ENCODE results near the gene ATP1A1. TPM values are rescaled to one million over a fixed set of nuclear protein-coding genes. Genes with fewer than 3 reads are reported as not detected.

The ATP1A1 gene
- total RNA-seq, 1 experiment from 2014 or later, result 484 TPM

DNA sequence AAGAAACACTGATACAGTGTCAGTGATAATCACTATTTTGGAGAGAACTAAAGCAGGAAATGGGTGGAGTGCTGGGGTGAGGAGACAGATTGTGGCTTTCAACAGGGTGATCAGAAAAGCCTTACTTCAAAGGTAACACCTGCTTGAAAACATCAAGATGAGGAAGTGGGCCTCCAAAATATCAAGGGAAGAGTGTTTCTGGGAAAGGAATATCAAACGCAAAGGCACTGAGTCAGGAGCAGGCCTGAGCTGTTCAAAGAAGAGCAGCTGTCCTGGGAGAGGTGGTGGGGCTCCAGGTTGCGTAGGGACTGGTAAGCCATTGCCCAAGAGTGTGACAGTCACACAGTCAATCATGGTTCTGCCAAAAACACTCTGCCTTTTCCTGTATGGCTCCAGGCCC lies 47.1 kb upstream of the ATP1A1 start:
- CTCF ChIA-PET, result no interaction called here

DNA sequence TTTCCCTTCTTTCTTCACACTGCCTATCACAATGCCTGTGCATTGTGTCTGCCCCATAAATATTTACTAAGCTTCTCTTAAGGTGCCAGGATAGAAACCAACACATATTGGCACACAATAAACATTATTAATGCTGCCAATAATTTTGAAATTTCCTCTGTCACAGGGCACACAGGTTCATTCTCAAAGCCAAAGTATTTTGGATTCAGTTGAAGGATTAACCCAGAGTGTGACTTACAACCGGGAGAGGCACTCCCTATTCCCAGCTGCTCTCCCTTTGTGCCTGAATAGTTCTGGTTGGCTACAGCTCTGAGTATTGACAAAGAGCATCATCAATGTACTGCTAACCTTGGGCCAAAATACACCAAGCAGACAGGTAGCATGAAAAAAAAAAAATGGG lies 46.6 kb upstream of the ATP1A1 start:
- Mint-ChIP-seq H3K27me3 (ENCODE audit: unreplicated experiment) (no peaks in the 10 kb centered on the region), H3K9me3 (ENCODE audit: low read depth, unreplicated experiment) (no peaks in the 10 kb centered on the region), H3K36me3 (ENCODE audit: insufficient read depth, unreplicated experiment) (no peaks in the 10 kb centered on the region), H3K27ac (ENCODE audit: unreplicated experiment) (no peak overlapping the region), H3K4me3 (ENCODE audit: low read depth, unreplicated experiment) (no peak overlapping the region), H3K4me1 (ENCODE audit: low read depth, unreplicated experiment) (no peaks in the 10 kb centered on the region)
- no TSS peak for BruUV-seq (replicated peaks)
- CTCF ChIA-PET, result no interaction called here
- TF ChIP-seq, protein P1, sequence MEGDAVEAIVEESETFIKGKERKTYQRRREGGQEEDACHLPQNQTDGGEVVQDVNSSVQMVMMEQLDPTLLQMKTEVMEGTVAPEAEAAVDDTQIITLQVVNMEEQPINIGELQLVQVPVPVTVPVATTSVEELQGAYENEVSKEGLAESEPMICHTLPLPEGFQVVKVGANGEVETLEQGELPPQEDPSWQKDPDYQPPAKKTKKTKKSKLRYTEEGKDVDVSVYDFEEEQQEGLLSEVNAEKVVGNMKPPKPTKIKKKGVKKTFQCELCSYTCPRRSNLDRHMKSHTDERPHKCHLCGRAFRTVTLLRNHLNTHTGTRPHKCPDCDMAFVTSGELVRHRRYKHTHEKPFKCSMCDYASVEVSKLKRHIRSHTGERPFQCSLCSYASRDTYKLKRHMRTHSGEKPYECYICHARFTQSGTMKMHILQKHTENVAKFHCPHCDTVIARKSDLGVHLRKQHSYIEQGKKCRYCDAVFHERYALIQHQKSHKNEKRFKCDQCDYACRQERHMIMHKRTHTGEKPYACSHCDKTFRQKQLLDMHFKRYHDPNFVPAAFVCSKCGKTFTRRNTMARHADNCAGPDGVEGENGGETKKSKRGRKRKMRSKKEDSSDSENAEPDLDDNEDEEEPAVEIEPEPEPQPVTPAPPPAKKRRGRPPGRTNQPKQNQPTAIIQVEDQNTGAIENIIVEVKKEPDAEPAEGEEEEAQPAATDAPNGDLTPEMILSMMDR (IDR thresholded peaks at IDR 0.05; ENCODE audit: unreplicated experiment), result no peak
- intact Hi-C loops (cut with micrococcal nuclease; ENCODE audit: unreplicated experiment), result no loop called here
- DNase-seq, result no peak

More for the DNA sequence above, 47.1 kb upstream of the ATP1A1 start:
- Mint-ChIP-seq H3K9me3 (ENCODE audit: low read depth, unreplicated experiment) (no peaks in the 10 kb centered on the region), H3K4me1 (ENCODE audit: low read depth, unreplicated experiment) (no peaks in the 10 kb centered on the region), H3K36me3 (ENCODE audit: insufficient read depth, unreplicated experiment) (no peaks in the 10 kb centered on the region), H3K27me3 (ENCODE audit: unreplicated experiment) (no peaks in the 10 kb centered on the region), H3K4me3 (ENCODE audit: low read depth, unreplicated experiment) (no peak overlapping the region), H3K27ac (ENCODE audit: unreplicated experiment) (no peak overlapping the region)
- TF ChIP-seq, protein P1 (IDR thresholded peaks at IDR 0.05; ENCODE audit: unreplicated experiment), result no peak
- no TSS peak for BruUV-seq (replicated peaks)
- no peak for DNase-seq
- intact Hi-C loops (cut with micrococcal nuclease; ENCODE audit: unreplicated experiment), result no loop called here

DNA sequence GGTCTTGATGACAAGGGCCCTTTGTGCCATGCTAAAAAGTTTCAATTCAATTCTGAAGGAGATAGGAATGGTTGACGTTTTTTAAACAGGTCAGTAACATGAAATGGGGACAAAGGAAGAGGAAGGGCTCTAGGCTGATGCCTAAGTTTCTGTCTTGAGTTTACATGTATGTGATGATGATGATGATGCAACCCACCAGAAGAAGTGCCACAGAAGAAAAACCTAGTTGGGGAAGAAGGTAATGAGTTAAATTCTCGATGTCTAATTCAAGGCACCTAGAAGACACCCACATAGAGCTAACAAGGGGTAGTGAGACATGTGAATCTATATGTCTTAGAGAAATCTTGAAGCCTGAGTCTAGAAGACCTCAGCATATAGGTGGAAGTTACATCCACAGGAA lies 44.4 kb upstream of the ATP1A1 start:
- peaks cover 1% of the 10 kb centered on the region for H3K4me1 Mint-ChIP-seq (ENCODE audit: low read depth, unreplicated experiment)
- no peaks in the 10 kb centered on the region for H3K9me3 Mint-ChIP-seq (ENCODE audit: low read depth, unreplicated experiment)
- BruUV-seq (replicated peaks), result no TSS peak
- no peak overlapping the region for H3K4me3 Mint-ChIP-seq (ENCODE audit: low read depth, unreplicated experiment)
- no peaks in the 10 kb centered on the region for H3K27me3 Mint-ChIP-seq (ENCODE audit: unreplicated experiment)
- H3K36me3 Mint-ChIP-seq (ENCODE audit: insufficient read depth, unreplicated experiment), result no peaks in the 10 kb centered on the region
- intact Hi-C loops (cut with micrococcal nuclease; ENCODE audit: unreplicated experiment), result no loop called here
- CTCF ChIA-PET, result no interaction called here
- H3K27ac Mint-ChIP-seq (ENCODE audit: unreplicated experiment), result no peak overlapping the region
- TF ChIP-seq, protein P1 (IDR thresholded peaks at IDR 0.05; ENCODE audit: unreplicated experiment), result no peak
- DNase-seq, result no peak

DNA sequence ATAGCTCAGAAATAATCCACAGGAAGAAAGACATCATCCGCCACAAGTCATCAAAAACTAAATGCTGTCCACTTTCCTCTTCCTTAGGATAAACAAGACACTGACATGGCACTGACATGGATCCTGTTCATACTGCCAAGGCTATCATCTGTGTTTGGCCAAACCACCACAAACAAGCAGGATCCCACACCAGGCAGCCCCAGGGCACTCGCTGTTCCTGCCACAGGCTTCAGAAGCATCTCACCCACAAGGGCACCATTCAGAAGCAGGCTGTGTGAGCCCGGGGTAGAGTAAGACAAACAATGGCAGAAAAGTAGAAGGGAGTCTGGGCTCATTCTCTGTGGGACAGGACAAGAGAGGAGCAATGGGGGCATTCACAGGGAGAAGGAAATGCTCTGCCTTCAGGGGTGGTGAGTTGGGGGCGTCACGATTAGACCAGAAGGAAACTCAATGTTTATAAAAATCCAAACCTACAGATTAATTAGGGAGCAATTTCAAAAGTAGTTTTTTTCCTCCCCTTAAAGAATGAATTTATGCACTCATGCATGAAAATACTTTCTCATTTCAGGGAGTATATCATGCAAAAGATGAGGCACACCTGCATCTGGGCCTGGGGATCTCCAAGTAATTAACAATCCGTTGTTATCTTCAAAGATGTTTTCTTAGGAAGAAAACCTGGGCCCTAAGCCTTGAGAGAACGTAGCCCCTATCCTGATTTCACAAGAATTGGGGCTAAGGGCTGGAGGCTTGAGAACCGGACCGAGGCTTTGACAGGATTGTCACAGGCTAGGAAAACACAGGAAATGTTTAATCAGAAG lies 43.3 kb upstream of the ATP1A1 start:
- peaks cover 12% of the 10 kb centered on the region for H3K4me1 Mint-ChIP-seq (ENCODE audit: low read depth, unreplicated experiment)
- CTCF ChIA-PET, result interaction anchor here (0.6 kb wide), 1 partner anchor 131 kb away, joined by 3 read pairs; no protein-coding TSS in a partner anchor
- H3K36me3 Mint-ChIP-seq (ENCODE audit: insufficient read depth, unreplicated experiment), result no peaks in the 10 kb centered on the region
- H3K27ac Mint-ChIP-seq (ENCODE audit: unreplicated experiment), result no peak overlapping the region
- intact Hi-C loops (cut with micrococcal nuclease; ENCODE audit: unreplicated experiment), result no loop called here
- BruUV-seq (replicated peaks), result no TSS peak
- TF ChIP-seq, protein P1 (IDR thresholded peaks at IDR 0.05; ENCODE audit: unreplicated experiment), result no peak
- no peaks in the 10 kb centered on the region for H3K27me3 Mint-ChIP-seq (ENCODE audit: unreplicated experiment)
- H3K4me3 Mint-ChIP-seq (ENCODE audit: low read depth, unreplicated experiment), result no peak overlapping the region
- H3K9me3 Mint-ChIP-seq (ENCODE audit: low read depth, unreplicated experiment), result no peaks in the 10 kb centered on the region
- no peak for DNase-seq

Data from Calu3 (cell line).